PC-9 (cell line): ENCODE data around the gene AGTR2.
A peak's percentile ranks its signal among the peaks of the same experiment; 100 is the strongest.

Source experiments
- EZH2 ChIP-seq: fragments of 200-600 bp; sonication (generic); IDR thresholded peaks from 2 replicates; pipeline ENCODE4 v1.8.0; 2017; ENCODE audit warnings: antibody characterized with exemption, low read depth
- TF ChIP-seq, protein P1 (sequence below): fragments of 200-600 bp; sonication (generic); conservative IDR thresholded peaks from 2 replicates; pipeline ENCODE4 v1.6.1; 2017; ENCODE audit warnings: mixed run types, antibody characterized with exemption, mild to moderate bottlenecking, moderate library complexity

DNA sequence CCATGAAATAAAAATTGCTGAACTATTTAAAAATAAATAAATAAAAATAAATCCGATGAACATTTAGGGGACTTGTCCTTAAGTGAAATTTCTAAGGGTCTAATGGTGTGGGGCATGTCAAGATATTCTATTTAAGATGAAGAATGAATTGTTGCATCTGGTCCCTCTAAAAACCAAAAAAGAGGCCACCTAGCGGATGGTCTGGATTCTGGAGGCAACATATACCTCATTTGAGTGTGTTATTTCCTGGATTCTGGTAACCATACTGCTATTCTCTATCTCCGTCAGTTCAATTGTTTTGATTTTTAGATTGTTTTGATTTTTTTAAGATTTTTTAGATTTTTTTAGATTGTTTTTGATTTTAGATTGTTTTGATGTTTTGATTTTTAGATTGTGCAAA lies 28.3 kb downstream of the AGTR2 start:
- TF ChIP-seq, protein P1, sequence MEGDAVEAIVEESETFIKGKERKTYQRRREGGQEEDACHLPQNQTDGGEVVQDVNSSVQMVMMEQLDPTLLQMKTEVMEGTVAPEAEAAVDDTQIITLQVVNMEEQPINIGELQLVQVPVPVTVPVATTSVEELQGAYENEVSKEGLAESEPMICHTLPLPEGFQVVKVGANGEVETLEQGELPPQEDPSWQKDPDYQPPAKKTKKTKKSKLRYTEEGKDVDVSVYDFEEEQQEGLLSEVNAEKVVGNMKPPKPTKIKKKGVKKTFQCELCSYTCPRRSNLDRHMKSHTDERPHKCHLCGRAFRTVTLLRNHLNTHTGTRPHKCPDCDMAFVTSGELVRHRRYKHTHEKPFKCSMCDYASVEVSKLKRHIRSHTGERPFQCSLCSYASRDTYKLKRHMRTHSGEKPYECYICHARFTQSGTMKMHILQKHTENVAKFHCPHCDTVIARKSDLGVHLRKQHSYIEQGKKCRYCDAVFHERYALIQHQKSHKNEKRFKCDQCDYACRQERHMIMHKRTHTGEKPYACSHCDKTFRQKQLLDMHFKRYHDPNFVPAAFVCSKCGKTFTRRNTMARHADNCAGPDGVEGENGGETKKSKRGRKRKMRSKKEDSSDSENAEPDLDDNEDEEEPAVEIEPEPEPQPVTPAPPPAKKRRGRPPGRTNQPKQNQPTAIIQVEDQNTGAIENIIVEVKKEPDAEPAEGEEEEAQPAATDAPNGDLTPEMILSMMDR, result peak; percentile 33; the same call in 1 of the 2 replicates
- TF ChIP-seq EZH2, result no peak
